Sigmoid colon (tissue), 4 donors: ENCODE results near the gene CAPN2.

Experiments used
- CTCF ChIP-seq, 4 experiments: fragments of 450-650 bp in 3 of 4; fragments of 200-600 bp in 1 of 4; IDR thresholded peaks; one replicate each; pipeline ENCODE4 v1.5.1; 2016 to 2019; ENCODE audit warnings: antibody characterized with exemption in 4 of 4, mild to moderate bottlenecking in 3 of 4, moderate library complexity in 2 of 4
- POLR2A ChIP-seq, 2 donors: fragments of 450-650 bp; IDR thresholded peaks; one replicate each; pipeline ENCODE4 v1.6.1; 2016; ENCODE audit warnings: antibody characterized with exemption in 2 of 2, mild to moderate bottlenecking in 2 of 2, moderate library complexity in 2 of 2
- POLR2AphosphoS5 ChIP-seq, 4 donors: sonication (generic); formaldehyde crosslinking; IDR thresholded peaks; one replicate each; pipeline ENCODE4 v1.6.1; 2017; ENCODE audit warnings: antibody characterized with exemption in 4 of 4

- no peak for TF ChIP-seq CTCF (IDR thresholded peaks at IDR 0.05)
- TF ChIP-seq POLR2AphosphoS5 (IDR thresholded peaks at IDR 0.05), result no peak
- no peak for TF ChIP-seq POLR2A (IDR thresholded peaks at IDR 0.05)
These were observed 16.4 kb upstream of the CAPN2 start for GRCh38 chr1:223695941-223696340.
